SK-N-SH treated with all-trans-retinoic acid at 6 μM for 48 hours (cell line): ENCODE data around the gene RAB7B.

ENCODE experiments used
- ISL1 ChIP-seq: fragments of 250-450 bp; sonication (Bioruptor Pico); IDR thresholded peaks from 2 replicates; pipeline ENCODE4 v2.1.2; 2022; ENCODE audit warnings: mild to moderate bottlenecking, moderate library complexity
- PATZ1 ChIP-seq: fragments of 250-450 bp; sonication (Bioruptor Pico); IDR thresholded peaks from 2 replicates; pipeline ENCODE4 v1.8.0; 2020; ENCODE audit warnings: mild to moderate bottlenecking, moderate library complexity, borderline replicate concordance
- TSHZ2 ChIP-seq: fragments of 250-450 bp; sonication (Bioruptor Pico); IDR thresholded peaks from 2 replicates; pipeline ENCODE4 v1.5.0; 2020; ENCODE audit warnings: mild to moderate bottlenecking, moderate library complexity

- no peak for TF ChIP-seq PATZ1 (CRISPR knock-in tag)
- no peak for TF ChIP-seq ISL1 (CRISPR knock-in tag)
- TF ChIP-seq TSHZ2 (CRISPR knock-in tag): no peak
Measured at GRCh38 chr1:206030191-206030590, 27.0 kb upstream of the RAB7B start.
